ENCODE results near the gene CCDC70. TPM values are rescaled to one million over a fixed set of nuclear protein-coding genes. Genes with fewer than 3 reads are reported as not detected.
A peak's percentile ranks its signal among the peaks of the same experiment; 100 is the strongest.

CCDC70 gene
- total RNA-seq, 4 donors from 2014 or later, result not detected

- DNase-seq (ENCODE audit: extremely low spot score), result no peak
- Histone ChIP-seq H3K4me1 (peaks cover 0 to 7% (median 5%) of the 10 kb centered on the region in 4 donors), H3K27ac (replicated peaks in 1 of 4) (no peak overlapping the region), H3K9me3 (no peaks in the 10 kb centered on the region), H3K36me3 (no peaks in the 10 kb centered on the region), H3K4me3 (no peak overlapping the region), H3K27me3 (peaks cover 0 to 5% (median 0%) of the 10 kb centered on the region in 4 donors)
- no peak for TF ChIP-seq POLR2AphosphoS5 (IDR thresholded peaks at IDR 0.05)
- TF ChIP-seq CTCF (IDR thresholded peaks at IDR 0.05), result no peak
- TF ChIP-seq POLR2A (IDR thresholded peaks at IDR 0.05; ENCODE audit: low read depth), result no peak
- TF ChIP-seq EP300 (IDR thresholded peaks at IDR 0.05), result no peak
- WGBS, result 79% methylated on average over 3 of the region's 3 CpGs
- intact Hi-C loops (cut with DNase I), result no loop called here
These were observed 18.2 kb upstream of the CCDC70 start for GRCh38 chr13:51843529-51843928.

- Histone ChIP-seq H3K27ac (replicated peaks in 1 of 4) (no peak within 1 kb of the TSS), H3K4me3 (peak within 1 kb of the TSS in 3 of 4 donors; percentile 8 to 17 (median 13)), H3K9me3 (no peaks in the 10 kb centered on the region), H3K36me3 (no peaks in the 10 kb centered on the region), H3K4me1 (peaks cover 0 to 14% (median 5%) of the 10 kb centered on the region in 4 donors), H3K27me3 (peaks cover 0 to 5% (median 0%) of the 10 kb centered on the region in 4 donors)
- no peak for DNase-seq (ENCODE audit: extremely low spot score)
- peak; percentile 59 to 89 (median 69) for TF ChIP-seq CTCF (IDR thresholded peaks at IDR 0.05)
- TF ChIP-seq POLR2AphosphoS5 (IDR thresholded peaks at IDR 0.05), result no peak
- no peak for TF ChIP-seq POLR2A (IDR thresholded peaks at IDR 0.05; ENCODE audit: low read depth)
- intact Hi-C loops (cut with DNase I), result no loop called here
- 38% methylated on average over 20 of the region's 20 CpGs for WGBS
These were observed 16.8 kb upstream of the CCDC70 start, which contains the start of gene TMEM272 for GRCh38 chr13:51844862-51845573. TSS of gene TMEM272 (minus strand) at chr13:51845177. CDS start at chr13:51838530, 6,647 bp downstream.

- H3K36me3 ChIP-seq, result no peaks in the 10 kb centered on the region
- TF ChIP-seq POLR2AphosphoS5 (IDR thresholded peaks at IDR 0.05), result no peak
- no peak for TF ChIP-seq CTCF (IDR thresholded peaks at IDR 0.05)
- TF ChIP-seq EP300 (IDR thresholded peaks at IDR 0.05), result no peak
- WGBS, result 76% methylated on average over 4 of the region's 5 CpGs
- DNase-seq (ENCODE audit: extremely low spot score), result no peak
- H3K9me3 ChIP-seq, result no peaks in the 10 kb centered on the region
- H3K4me1 ChIP-seq, result peaks cover 0 to 14% (median 5%) of the 10 kb centered on the region in 4 donors
- peaks cover 0 to under 1% (median 0%) of the 10 kb centered on the region in 4 donors for H3K27me3 ChIP-seq
- H3K4me3 ChIP-seq, result peak overlapping the region in 1 of 4 donors; percentile 8
- intact Hi-C loops (cut with DNase I), result no loop called here
- no peak overlapping the region for H3K27ac ChIP-seq (replicated peaks in 1 of 4)
These were observed 16.0 kb upstream of the CCDC70 start for GRCh38 chr13:51845574-51846318.

- Histone ChIP-seq H3K27me3 (no peaks in the 10 kb centered on the region), H3K9me3 (no peaks in the 10 kb centered on the region), H3K4me1 (peaks cover 0 to 14% (median 5%) of the 10 kb centered on the region in 4 donors), H3K27ac (replicated peaks in 1 of 4) (no peak overlapping the region), H3K4me3 (no peak overlapping the region), H3K36me3 (no peaks in the 10 kb centered on the region)
- intact Hi-C loops (cut with DNase I), result no loop called here
- DNase-seq (ENCODE audit: extremely low spot score), result no peak
- WGBS, result 88% methylated on average over 1 of the region's 1 CpG
- no peak for TF ChIP-seq CTCF (IDR thresholded peaks at IDR 0.05)
- no peak for TF ChIP-seq POLR2A (IDR thresholded peaks at IDR 0.05; ENCODE audit: low read depth)
- no peak for TF ChIP-seq POLR2AphosphoS5 (IDR thresholded peaks at IDR 0.05)
- no peak for TF ChIP-seq EP300 (IDR thresholded peaks at IDR 0.05)
These were observed 15.0 kb upstream of the CCDC70 start for GRCh38 chr13:51846756-51847155.
